MV-4-11 (cell line): ENCODE measurements around the gene C2CD2L.
"Not testable (repeated sequence)": the region's sequence is repeated elsewhere in the genome, so short reads cannot be mapped to it uniquely, and the experiment has no call there.

Experiments used
- DNase-seq: peaks from one replicate; lab custom pipeline; 2025; lab: John Stamatoyannopoulos, UW

Gene C2CD2L

DNA sequence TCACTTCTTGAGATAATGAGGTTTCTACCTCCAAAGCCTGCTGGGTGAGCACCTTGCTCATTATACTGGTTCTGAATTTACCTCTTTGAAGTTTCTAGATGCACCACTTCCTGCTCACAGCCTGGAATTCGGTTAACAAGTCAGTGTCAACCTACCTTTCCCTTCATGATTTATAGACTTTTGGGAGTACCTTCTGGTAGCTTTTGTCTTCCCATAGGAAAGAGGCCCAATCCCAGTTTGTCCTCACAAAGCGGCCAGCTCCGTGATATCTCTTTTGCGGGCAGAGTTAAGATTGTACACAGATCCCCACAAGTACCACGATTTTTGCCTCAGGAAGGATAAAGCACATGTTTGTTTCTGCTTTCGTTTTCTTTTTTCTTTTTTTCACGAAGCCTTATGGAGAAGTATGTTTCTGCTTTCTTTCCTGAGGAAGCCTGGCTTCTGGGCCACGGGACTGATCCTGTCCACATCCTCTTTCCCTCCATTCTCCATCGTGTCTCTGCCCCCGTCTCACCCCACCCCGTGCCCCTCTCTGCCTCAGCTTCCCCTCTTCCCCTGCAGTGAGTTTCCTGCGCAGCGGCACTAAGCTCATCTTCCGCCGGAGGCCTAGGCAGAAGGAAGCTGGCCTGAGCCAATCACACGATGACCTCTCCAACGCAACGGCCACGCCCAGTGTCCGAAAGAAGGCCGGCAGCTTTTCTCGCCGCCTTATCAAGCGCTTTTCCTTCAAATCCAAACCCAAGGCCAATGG lies 8.5 kb downstream of the C2CD2L start:
- peak; percentile 78 for DNase-seq

- DNase-seq: no peak
Observed at GRCh38 chr11:119116235-119116594, 9.1 kb downstream of the C2CD2L start.

DNA sequence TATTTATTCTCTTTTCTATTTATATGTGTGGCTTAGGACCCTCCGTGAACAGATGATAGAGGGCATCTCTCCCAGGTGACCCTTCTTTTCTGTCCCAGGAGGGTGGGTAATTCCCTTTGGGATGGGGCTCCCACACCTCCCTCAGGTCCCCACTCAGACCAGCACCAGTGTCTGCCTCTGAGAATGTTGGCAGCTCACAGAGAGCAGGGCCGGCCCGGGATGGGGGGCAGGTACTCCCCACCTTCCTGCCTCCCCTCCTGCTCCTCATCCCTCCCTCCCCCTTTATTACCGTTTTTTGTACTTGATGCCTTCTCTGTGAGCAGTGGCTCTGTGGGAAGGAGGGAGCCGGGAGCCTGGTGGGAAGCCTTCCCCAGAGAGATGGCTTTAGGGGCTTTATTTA lies 9.5 kb downstream of the C2CD2L start:
- DNase-seq: no peak

- DNase-seq: no peak
Observed at GRCh38 chr11:119117004-119117706, 10.0 kb downstream of the C2CD2L start.

GRCh38 chr11:119118227-119118626 lies 11.1 kb downstream of the C2CD2L start:
- no peak for DNase-seq

- no peak for DNase-seq
Observed at GRCh38 chr11:119118946-119119345, 11.8 kb downstream of the C2CD2L start.

- DNase-seq: no peak
Observed at GRCh38 chr11:119120639-119121007, 13.5 kb downstream of the C2CD2L start.

GRCh38 chr11:119121008-119121810 lies 14.1 kb downstream of the C2CD2L start, which contains the start of gene HINFP:
Gene HINFP, plus strand, starts transcription at chr11:119121580. Its CDS starts 5,365 bp downstream, at chr11:119126945.
- peak; percentile 99 for DNase-seq

DNA sequence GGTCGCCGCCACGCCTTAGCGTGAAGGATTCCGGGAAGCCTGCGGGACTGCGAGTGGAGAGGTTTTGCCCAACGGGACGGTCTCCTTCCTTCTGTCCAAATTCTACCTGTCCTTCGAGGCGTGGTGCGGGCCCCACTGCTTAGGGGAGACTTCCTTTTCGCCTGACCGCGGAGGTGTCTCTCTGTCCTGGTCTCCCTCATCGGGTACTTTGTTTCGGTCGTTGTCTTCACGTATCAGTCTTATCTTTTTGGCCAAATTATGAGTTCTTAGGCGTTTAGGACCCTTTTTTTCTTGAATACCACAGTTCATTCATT lies 14.6 kb downstream of the C2CD2L start:
- no peak for DNase-seq

DNA sequence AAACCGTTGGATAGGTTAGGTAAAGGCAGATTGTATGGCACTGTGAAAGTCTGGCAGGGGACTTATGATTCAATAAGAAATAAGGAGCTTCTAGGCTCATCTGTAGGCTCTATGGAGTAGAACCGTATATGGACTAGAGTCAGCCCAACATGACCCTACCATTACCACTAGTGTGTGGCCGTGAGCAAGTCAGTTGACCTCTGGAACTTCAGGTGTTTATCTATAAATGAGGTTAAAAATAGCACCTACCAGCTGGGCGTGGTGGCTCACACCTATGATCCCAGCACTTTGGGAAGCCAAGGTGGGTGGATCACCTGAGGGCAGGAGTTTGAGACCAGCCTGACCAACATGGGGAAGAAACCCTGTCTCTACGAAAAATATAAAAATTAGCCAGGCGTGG lies 18.7 kb downstream of the C2CD2L start:
- DNase-seq: no peak

DNA sequence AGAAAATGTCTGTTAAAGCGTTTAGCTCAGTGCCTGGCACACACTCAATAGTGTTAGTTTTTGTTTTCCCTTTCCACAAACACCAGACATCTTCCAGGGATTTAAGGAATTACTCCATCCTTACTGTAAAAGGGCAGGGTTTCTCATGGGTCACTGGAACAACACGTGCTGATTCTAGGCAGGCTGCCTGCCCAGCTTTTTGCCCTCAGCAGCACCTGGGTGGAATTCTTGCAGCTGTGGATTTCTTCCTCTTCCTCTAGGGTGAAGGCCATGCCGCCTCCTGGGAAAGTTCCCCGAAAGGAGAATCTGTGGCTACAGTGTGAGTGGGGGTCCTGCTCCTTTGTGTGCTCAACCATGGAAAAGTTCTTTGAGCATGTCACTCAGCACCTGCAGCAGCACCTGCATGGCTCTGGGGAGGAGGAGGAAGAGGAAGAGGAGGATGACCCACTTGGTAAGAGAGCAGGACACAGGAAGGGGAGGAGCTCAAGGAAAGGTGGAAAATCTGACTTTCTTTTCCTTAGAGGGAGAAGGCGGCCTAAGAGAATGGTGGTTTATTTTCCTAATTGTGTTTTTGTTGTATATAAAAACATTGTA lies 19.6 kb downstream of the C2CD2L start:
- no peak for DNase-seq

- no peak for DNase-seq
Observed at GRCh38 chr11:119130662-119131061, 23.5 kb downstream of the C2CD2L start.

GRCh38 chr11:119134389-119134978 lies 27.3 kb downstream of the C2CD2L start:
- peak; percentile 66 for DNase-seq

GRCh38 chr11:119139276-119139675 lies 32.1 kb downstream of the C2CD2L start:
- DNase-seq: not testable (repeated sequence)

- peak; percentile 55 for DNase-seq
Observed at GRCh38 chr11:119144825-119145486, 37.8 kb downstream of the C2CD2L start.

DNA sequence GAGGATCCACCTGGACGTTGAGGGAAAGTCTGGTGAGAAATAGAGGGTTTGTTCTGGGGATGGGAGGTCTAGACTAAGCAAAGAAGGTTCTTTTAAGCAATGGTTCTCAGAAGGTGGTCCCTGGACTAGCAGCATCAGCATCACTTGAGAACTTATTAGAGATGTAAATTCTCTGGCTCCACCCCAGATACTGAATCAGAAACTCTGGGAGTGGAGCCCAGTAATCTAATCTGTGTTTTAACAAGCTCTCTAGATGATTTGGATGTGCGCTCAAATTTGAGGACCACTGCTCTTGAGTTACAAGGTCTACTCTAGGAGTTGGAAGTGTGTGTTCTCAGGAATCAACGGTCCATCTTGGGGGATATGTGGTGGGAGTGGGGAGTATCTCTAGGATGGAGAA lies 38.4 kb downstream of the C2CD2L start:
- DNase-seq: no peak

GRCh38 chr11:119147604-119148333 lies 40.6 kb downstream of the C2CD2L start:
- DNase-seq: no peak

GRCh38 chr11:119148720-119149017 lies 41.5 kb downstream of the C2CD2L start:
- DNase-seq: no peak

DNA sequence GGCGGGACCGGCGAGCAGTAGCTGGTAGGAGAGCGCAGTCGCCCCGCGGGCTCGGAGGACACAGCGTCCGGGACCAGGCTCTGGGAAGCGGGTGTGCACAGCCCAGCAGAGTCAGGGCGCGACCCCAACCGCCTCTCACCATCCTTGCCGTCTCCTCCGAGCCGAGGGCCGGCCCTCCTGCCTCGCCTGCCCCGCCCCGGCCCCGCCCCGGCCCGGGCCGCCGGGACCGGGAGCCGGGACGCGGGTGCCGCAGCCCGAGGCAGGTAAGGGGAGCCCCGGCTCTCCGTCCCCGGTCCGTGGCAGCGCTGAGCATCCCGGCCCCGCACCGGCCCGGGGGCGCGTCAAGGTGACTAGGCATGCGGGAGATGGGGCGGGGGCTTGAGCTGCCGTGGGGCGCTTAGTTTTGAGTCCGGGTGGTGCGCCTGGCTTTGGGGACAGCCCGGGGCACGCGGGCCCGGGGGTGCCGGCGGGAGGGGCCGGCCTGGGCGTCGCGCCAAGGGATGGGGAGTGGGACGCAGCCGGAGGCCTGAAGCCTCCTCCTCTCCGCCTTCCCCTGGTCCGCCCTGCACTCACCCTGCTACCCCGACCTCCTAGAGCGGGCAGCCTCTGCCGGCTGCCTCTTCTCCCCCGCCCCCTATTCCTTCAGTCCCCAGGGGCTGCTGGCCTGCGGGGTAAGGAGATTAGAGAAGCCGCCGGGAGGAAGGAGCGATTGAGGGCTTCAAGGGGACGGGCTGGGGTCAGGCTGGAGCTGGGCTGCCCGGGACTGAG lies 42.1 kb downstream of the C2CD2L start, which contains the start of gene ABCG4:
ABCG4 (plus strand) TSS at position 35 of the 768 bp plus-strand sequence. CDS start 914 bp downstream, outside the sequence.
- DNase-seq: no peak

DNA sequence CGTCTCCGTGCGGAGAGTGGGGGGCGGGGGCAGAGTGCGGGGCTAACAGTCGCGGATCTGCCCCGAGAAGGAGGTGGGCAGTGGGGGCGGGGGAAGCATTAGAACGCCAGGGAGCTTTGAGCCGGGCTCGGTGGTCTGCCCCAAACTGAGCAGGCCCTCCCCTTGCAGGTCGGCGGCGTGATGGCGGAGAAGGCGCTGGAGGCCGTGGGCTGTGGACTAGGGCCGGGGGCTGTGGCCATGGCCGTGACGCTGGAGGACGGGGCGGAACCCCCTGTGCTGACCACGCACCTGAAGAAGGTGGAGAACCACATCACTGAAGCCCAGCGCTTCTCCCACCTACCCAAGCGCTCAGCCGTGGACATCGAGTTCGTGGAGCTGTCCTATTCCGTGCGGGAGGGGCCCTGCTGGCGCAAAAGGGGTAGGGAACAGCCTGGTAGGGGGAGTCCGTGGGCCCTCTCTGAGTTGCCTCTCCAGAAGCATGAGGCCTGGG lies 42.7 kb downstream of the C2CD2L start:
- no peak for DNase-seq
